Loucy (cell line): ENCODE results near the gene C16orf89.

Experiments used
- H2AFZ ChIP-seq: fragments of 200-600 bp; sonication (generic); 2 replicates; pipeline ENCODE4 v1.6.0; 2016; ENCODE audit warnings: antibody characterized with exemption, mild to moderate bottlenecking, low read length, moderate library complexity
- H3F3A ChIP-seq: fragments of 200-600 bp; 2 replicates; pipeline ENCODE4 v1.6.0; 2016; ENCODE audit warnings: antibody characterized with exemption, low read depth, mild to moderate bottlenecking
- H3K27me3 ChIP-seq: fragments of 200-600 bp; sonication (generic); 2 replicates; pipeline ENCODE4 v1.6.1; 2014; ENCODE audit warnings: low read length, mild to moderate bottlenecking; ENCODE audit not compliant: insufficient read depth, poor library complexity, severe bottlenecking
- H3K36me3 ChIP-seq: fragments of 200-600 bp; sonication (generic); 2 replicates; pipeline ENCODE4 v1.6.1; 2016; ENCODE audit warnings: low read length; ENCODE audit not compliant: insufficient read depth
- H3K4me1 ChIP-seq: fragments of 200-600 bp; sonication (generic); 2 replicates; pipeline ENCODE4 v1.5.1; 2014; ENCODE audit warnings: low read length, mild to moderate bottlenecking; ENCODE audit not compliant: insufficient read depth, poor library complexity, severe bottlenecking
- H3K4me2 ChIP-seq: fragments of 200-600 bp; sonication (generic); 2 replicates; pipeline ENCODE4 v1.6.0; 2014; ENCODE audit warnings: antibody characterized with exemption, low read length, low read depth, mild to moderate bottlenecking; ENCODE audit not compliant: poor library complexity, severe bottlenecking
- H3K4me3 ChIP-seq: fragments of 200-600 bp; sonication (generic); 2 replicates; pipeline ENCODE4 v1.5.1; 2014; ENCODE audit warnings: low read length, mild to moderate bottlenecking, mixed read lengths; ENCODE audit not compliant: poor library complexity, severe bottlenecking
- H3K79me2 ChIP-seq: fragments of 200-600 bp; sonication (generic); 2 replicates; pipeline ENCODE4 v1.6.1; 2014; ENCODE audit warnings: low read length; ENCODE audit not compliant: insufficient read depth
- H3K9ac ChIP-seq: fragments of 200-600 bp; sonication (generic); 2 replicates; pipeline ENCODE4 v1.6.0; 2014; ENCODE audit warnings: mild to moderate bottlenecking, low read depth, low read length, moderate library complexity; ENCODE audit not compliant: poor library complexity, severe bottlenecking
- H3K9me2 ChIP-seq: fragments of 200-600 bp; sonication (generic); replicated peaks from 2 replicates; pipeline ENCODE4 v1.6.1; 2016; ENCODE audit warnings: low read depth, low read length, mixed read lengths
- H3K9me3 ChIP-seq: fragments of 200-600 bp; sonication (generic); 2 replicates; pipeline ENCODE4 v1.6.1; 2014; ENCODE audit warnings: mild to moderate bottlenecking, antibody characterized with exemption, low read length, low read depth; ENCODE audit not compliant: insufficient read depth
- H4K20me1 ChIP-seq: fragments of 200-600 bp; sonication (generic); 2 replicates; pipeline ENCODE4 v1.6.0; 2014; ENCODE audit warnings: antibody characterized with exemption, low read length, mild to moderate bottlenecking; ENCODE audit not compliant: insufficient read depth, poor library complexity, severe bottlenecking
- EZH2phosphoT487 ChIP-seq: fragments of 200-600 bp; IDR thresholded peaks from 2 replicates; pipeline ENCODE4 v1.6.1; 2018; ENCODE audit warnings: antibody characterized with exemption, mild to moderate bottlenecking, moderate library complexity, borderline replicate concordance
- TF ChIP-seq, protein P1 (sequence below): fragments of 200-600 bp; sonication (generic); conservative IDR thresholded peaks from 2 replicates; pipeline ENCODE4 v1.5.1; 2014; ENCODE audit warnings: mild to moderate bottlenecking, antibody characterized with exemption, low read length

C16orf89 gene

GRCh38 chr16:5024632-5025031 is 41.1 kb downstream of the C16orf89 start:
- H3K4me1 ChIP-seq, result no peaks in the 10 kb centered on the region
- no peaks in the 10 kb centered on the region for H3K36me3 ChIP-seq
- H4K20me1 ChIP-seq, result no peaks in the 10 kb centered on the region
- H3K9me2 ChIP-seq, result no peaks in the 10 kb centered on the region
- no peaks in the 10 kb centered on the region for H3F3A ChIP-seq
- no peak for TF ChIP-seq EZH2phosphoT487
- TF ChIP-seq, protein P1, sequence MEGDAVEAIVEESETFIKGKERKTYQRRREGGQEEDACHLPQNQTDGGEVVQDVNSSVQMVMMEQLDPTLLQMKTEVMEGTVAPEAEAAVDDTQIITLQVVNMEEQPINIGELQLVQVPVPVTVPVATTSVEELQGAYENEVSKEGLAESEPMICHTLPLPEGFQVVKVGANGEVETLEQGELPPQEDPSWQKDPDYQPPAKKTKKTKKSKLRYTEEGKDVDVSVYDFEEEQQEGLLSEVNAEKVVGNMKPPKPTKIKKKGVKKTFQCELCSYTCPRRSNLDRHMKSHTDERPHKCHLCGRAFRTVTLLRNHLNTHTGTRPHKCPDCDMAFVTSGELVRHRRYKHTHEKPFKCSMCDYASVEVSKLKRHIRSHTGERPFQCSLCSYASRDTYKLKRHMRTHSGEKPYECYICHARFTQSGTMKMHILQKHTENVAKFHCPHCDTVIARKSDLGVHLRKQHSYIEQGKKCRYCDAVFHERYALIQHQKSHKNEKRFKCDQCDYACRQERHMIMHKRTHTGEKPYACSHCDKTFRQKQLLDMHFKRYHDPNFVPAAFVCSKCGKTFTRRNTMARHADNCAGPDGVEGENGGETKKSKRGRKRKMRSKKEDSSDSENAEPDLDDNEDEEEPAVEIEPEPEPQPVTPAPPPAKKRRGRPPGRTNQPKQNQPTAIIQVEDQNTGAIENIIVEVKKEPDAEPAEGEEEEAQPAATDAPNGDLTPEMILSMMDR, result no peak
- no peaks in the 10 kb centered on the region for H3K9me3 ChIP-seq
- no peak overlapping the region for H3K9ac ChIP-seq
- H3K27me3 ChIP-seq, result no peaks in the 10 kb centered on the region
- no peak overlapping the region for H3K4me2 ChIP-seq
- H2AFZ ChIP-seq, result no peak overlapping the region
- no peaks in the 10 kb centered on the region for H3K79me2 ChIP-seq
- no peak overlapping the region for H3K4me3 ChIP-seq

DNA sequence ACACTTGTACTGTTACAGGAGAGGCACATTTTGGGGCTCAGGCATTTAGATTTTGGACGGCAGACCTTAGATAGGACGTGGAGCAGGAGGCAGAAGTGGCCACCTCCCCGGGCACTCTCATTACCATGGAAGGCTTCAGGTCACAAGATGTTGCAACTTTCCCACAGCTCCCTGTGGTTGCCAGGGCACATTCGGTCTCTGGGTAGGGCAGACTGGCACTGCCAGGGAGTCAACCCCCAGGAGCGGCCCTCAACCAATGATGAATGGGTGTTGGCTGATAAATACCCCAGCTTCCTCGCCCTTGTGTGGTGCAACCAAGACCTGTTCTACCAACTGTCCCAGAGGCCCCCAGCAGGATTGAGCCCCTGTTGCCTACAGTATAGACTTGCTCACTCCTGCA is 43.2 kb downstream of the C16orf89 start:
- Histone ChIP-seq H4K20me1 (no peaks in the 10 kb centered on the region), H3K4me2 (no peak overlapping the region), H3K27me3 (no peaks in the 10 kb centered on the region), H3F3A (no peaks in the 10 kb centered on the region), H3K36me3 (no peaks in the 10 kb centered on the region), H3K9me3 (no peaks in the 10 kb centered on the region), H3K4me1 (no peaks in the 10 kb centered on the region), H3K4me3 (no peak overlapping the region), H2AFZ (no peak overlapping the region), H3K9me2 (no peaks in the 10 kb centered on the region), H3K79me2 (no peaks in the 10 kb centered on the region), H3K9ac (no peak overlapping the region)
- TF ChIP-seq EZH2phosphoT487, result no peak
- TF ChIP-seq, protein P1, result no peak

- H3K9ac ChIP-seq, result no peak overlapping the region
- H3K79me2 ChIP-seq, result no peaks in the 10 kb centered on the region
- no peak overlapping the region for H3K4me3 ChIP-seq
- H3K4me2 ChIP-seq, result no peak overlapping the region
- H4K20me1 ChIP-seq, result no peaks in the 10 kb centered on the region
- H3F3A ChIP-seq, result no peaks in the 10 kb centered on the region
- no peaks in the 10 kb centered on the region for H3K27me3 ChIP-seq
- H3K9me3 ChIP-seq, result no peaks in the 10 kb centered on the region
- H3K36me3 ChIP-seq, result no peaks in the 10 kb centered on the region
- no peaks in the 10 kb centered on the region for H3K4me1 ChIP-seq
- H3K9me2 ChIP-seq, result no peaks in the 10 kb centered on the region
- H2AFZ ChIP-seq, result no peak overlapping the region
- no peak for TF ChIP-seq EZH2phosphoT487
- TF ChIP-seq, protein P1, result no peak
These were observed 45.2 kb downstream of the C16orf89 start for GRCh38 chr16:5020551-5020950.
